Upper lobe of left lung (tissue), 6 donors: ENCODE measurements around the gene RTL10. TPM values are rescaled to one million over a fixed set of nuclear protein-coding genes. Genes with fewer than 3 reads are reported as not detected.
A peak's percentile ranks its signal among the peaks of the same experiment; 100 is the strongest.

Experiments
- ATAC-seq, 2 donors: fragments of 200-7000 bp; cut with Tn5 transposase; one replicate each; pipeline ENCODE4 v1.9.1; 2022; ENCODE audit warnings: mild to moderate bottlenecking in 2 of 2, moderate library complexity in 2 of 2; ENCODE audit not compliant: low FRiP score in 2 of 2
- DNase-seq, 2 donors: peaks; one replicate each; pipeline ENCODE4 v3.0.0-alpha.2; 2019 to 2020
- H3K27ac ChIP-seq, 4 donors: fragments of 200-600 bp; sonication (generic); one replicate each; pipeline ENCODE4 v1.5.1; 2016 to 2019
- H3K27me3 ChIP-seq, 4 donors: fragments of 200-600 bp; sonication (generic); one replicate each; pipeline ENCODE4 v1.5.1; 2017 to 2019
- H3K36me3 ChIP-seq, 4 donors: fragments of 200-600 bp; sonication (generic); one replicate each; pipeline ENCODE4 v1.5.1; 2016 to 2019
- H3K4me1 ChIP-seq, 4 donors: fragments of 200-600 bp; sonication (generic); one replicate each; pipeline ENCODE4 v1.5.1; 2018 to 2019
- H3K4me3 ChIP-seq, 4 donors: fragments of 200-600 bp; sonication (generic); one replicate each; pipeline ENCODE4 v1.5.1; 2017 to 2019; ENCODE audit warnings: mild to moderate bottlenecking in 2 of 4, moderate library complexity in 1 of 4
- H3K9me3 ChIP-seq, 4 donors: fragments of 200-600 bp; sonication (generic); one replicate each; pipeline ENCODE4 v1.5.1; 2018 to 2019
- EP300 ChIP-seq, 4 donors: sonication (generic); formaldehyde crosslinking; IDR thresholded peaks; one replicate each; pipeline ENCODE4 v1.5.1; 2017; ENCODE audit warnings: antibody characterized with exemption in 4 of 4, control low read depth in 2 of 4
- POLR2A ChIP-seq, 4 donors: fragments of 450-650 bp; IDR thresholded peaks; one replicate each; pipeline ENCODE4 v1.5.1; 2016 to 2017; ENCODE audit warnings: antibody characterized with exemption in 4 of 4, mild to moderate bottlenecking in 2 of 4
- POLR2AphosphoS5 ChIP-seq, 2 donors: sonication (generic); formaldehyde crosslinking; IDR thresholded peaks; one replicate each; pipeline ENCODE4 v1.5.1; 2017; ENCODE audit warnings: antibody characterized with exemption in 2 of 2
- WGBS, 2 donors: methylation state at CpG; one replicate each; pipeline ENCODE4 v1.1.5; 2017 to 2018; 5-methylcytosine and 5-hydroxymethylcytosine counted together
- total RNA-seq, 6 donors: library from RNA; depleted of rRNA in 4 of 6; stranded (reverse); fragments of >200 nt in 4 of 6; gene quantifications; one replicate each; pipeline versions ENCODE4 v1.1.0 to v1.2.1, GENCODE V29; 2016 to 2021
- TF ChIP-seq, protein P1 (sequence below), 6 experiments: fragments of 450-650 bp in 4 of 6; fragments of 200-600 bp in 2 of 6; sonication (generic) in 2 of 6; IDR thresholded peaks; one replicate each; pipeline ENCODE4 v1.5.1; 2016 to 2019; ENCODE audit warnings: antibody characterized with exemption in 6 of 6
- donor health status: DM: no; HTN: no; CAD: no; lungs with moderate emphysema.
- donor health status: DM: no; HTN: yes; CAD: no; lungs with severe emphysema.

RTL10 gene
- total RNA-seq, 6 donors from 2014 or later = 16.4 to 27.4 (median 24.1) TPM

DNA sequence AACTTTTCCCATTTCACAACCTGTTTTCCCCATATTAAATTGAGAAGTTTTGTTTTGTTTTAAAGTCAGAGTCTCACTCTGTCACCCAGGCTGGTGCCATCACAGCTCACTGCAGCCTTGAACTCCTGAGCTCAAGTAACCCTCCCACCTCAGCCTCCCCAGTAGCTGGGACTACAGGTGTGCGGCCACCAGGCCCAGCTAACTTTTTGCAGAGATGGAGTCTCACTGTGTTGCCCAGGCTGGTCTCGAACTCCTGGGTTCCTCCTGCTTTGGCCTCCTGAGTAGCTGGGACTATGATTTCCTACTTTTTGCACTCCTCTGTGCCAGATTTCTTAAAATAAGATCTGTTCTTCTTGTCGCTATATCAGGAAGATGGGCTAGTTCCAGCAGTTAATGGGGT is 44.9 kb downstream of the RTL10 start:
- WGBS, 2 donors = 97% methylated on average over 3 of the region's 3 CpGs
- Histone ChIP-seq H3K27ac (no peak overlapping the region), H3K9me3 (no peaks in the 10 kb centered on the region), H3K27me3 (no peaks in the 10 kb centered on the region), H3K36me3 (no peaks in the 10 kb centered on the region), H3K4me1 (peaks cover 0 to 9% (median 4%) of the 10 kb centered on the region in 4 donors), H3K4me3 (no peak overlapping the region)
- no peak for ATAC-seq
- peak in 1 of 2 donors; percentile 10 for DNase-seq
- TF ChIP-seq POLR2A (IDR thresholded peaks at IDR 0.05) (no peak), POLR2AphosphoS5 (IDR thresholded peaks at IDR 0.05) (no peak), EP300 (IDR thresholded peaks at IDR 0.05) (no peak)
- TF ChIP-seq, protein P1, sequence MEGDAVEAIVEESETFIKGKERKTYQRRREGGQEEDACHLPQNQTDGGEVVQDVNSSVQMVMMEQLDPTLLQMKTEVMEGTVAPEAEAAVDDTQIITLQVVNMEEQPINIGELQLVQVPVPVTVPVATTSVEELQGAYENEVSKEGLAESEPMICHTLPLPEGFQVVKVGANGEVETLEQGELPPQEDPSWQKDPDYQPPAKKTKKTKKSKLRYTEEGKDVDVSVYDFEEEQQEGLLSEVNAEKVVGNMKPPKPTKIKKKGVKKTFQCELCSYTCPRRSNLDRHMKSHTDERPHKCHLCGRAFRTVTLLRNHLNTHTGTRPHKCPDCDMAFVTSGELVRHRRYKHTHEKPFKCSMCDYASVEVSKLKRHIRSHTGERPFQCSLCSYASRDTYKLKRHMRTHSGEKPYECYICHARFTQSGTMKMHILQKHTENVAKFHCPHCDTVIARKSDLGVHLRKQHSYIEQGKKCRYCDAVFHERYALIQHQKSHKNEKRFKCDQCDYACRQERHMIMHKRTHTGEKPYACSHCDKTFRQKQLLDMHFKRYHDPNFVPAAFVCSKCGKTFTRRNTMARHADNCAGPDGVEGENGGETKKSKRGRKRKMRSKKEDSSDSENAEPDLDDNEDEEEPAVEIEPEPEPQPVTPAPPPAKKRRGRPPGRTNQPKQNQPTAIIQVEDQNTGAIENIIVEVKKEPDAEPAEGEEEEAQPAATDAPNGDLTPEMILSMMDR (IDR thresholded peaks at IDR 0.05) = no peak

DNA sequence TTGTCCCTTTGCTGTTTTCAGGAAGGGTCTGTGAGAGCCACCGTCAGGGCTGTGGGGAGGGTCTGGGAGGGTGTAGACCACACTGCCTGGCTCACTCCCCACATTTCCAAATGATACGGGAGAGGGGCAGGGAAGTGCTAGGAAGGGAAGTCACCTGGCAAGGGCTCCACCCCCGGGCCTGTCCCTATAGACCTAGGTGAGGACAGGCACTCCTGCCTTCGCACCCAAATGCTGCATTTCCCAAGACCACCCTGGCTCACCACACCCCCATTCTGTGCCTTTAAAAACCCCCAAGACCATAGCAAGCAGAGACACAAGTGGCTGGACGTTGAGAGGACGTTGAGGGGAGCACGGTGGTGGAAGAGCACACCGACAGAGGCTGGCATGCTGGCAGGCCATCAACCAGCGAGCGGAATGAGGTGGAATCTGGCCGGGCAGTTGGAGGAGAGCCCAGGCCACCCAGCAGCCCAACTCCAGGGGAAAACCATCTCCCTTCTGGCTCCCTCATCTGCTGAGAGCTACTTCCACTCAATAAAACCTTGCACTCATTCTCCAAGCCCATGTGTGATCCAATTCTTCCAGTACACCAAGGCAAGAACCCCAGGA is 45.7 kb downstream of the RTL10 start:
- DNase-seq = no peak
- 70 to 90% methylated on average over 5 to 11 of the region's 11 CpGs for WGBS, 2 donors

DNA sequence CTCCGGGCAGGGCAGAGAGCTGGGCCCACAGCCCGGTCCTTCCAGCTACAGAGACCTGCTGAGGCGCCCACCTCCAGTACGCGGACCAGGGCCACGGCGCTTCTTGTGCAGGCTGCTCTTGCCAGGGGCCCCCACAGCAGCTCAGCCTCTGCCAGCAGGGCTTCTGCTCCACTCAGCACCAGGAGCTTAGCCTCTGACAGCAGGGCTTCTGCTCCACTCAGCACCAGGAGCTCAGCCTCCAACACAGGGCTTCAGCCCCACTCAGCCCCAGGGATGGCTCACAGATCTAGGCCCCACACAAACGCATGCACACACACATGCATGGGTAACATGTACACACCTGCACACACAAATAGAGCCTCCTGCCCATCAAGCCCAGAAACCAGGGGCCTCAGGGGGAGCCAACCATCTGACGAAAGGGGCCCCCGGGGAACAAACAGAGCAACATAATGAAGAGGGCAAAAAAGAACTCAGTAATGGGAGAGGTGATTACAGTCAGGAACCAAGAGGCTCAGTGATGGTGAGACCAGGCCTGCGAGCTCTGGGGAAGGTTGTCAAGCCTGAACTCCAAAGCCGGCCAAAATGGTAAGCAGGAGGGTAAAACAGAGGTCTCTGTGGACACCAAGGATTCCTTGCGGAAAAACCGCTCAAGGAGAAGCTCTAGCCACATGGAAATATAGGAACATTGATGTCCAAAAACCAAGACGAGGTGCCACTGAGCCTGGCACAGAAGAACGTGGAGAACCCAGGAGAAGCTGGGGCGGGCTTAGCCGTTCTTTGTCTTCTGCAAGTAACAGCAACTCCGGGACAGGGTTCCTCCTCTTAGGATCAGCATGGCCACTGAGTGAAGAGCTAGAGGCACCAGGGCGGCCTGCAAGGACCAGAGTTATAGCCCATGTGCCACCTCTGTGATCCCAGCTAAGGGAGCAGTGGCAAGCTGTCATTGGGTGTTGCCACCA is 46.5 kb downstream of the RTL10 start:
- WGBS, 2 donors = 94 to 96% methylated on average over 18 to 19 of the region's 20 CpGs
- peak in 1 of 2 donors; percentile 72 for DNase-seq
- H3K27ac ChIP-seq = no peak overlapping the region
- TF ChIP-seq POLR2A (IDR thresholded peaks at IDR 0.05) = no peak
- TF ChIP-seq EP300 (IDR thresholded peaks at IDR 0.05) = no peak
- no peak for TF ChIP-seq POLR2AphosphoS5 (IDR thresholded peaks at IDR 0.05)
- TF ChIP-seq, protein P1 (IDR thresholded peaks at IDR 0.05) = no peak
- H3K4me3 ChIP-seq = no peak overlapping the region
- H3K27me3 ChIP-seq = no peaks in the 10 kb centered on the region
- H3K4me1 ChIP-seq = peaks cover 0 to 9% (median 4%) of the 10 kb centered on the region in 4 donors
- H3K36me3 ChIP-seq = no peaks in the 10 kb centered on the region
- no peak for ATAC-seq
- H3K9me3 ChIP-seq = no peaks in the 10 kb centered on the region

More for the DNA sequence above, 45.7 kb downstream of the RTL10 start:
- peaks cover 0 to 9% (median 4%) of the 10 kb centered on the region in 4 donors for H3K4me1 ChIP-seq
- H3K27ac ChIP-seq = no peak overlapping the region
- TF ChIP-seq POLR2AphosphoS5 (IDR thresholded peaks at IDR 0.05) (no peak), EP300 (IDR thresholded peaks at IDR 0.05) (no peak), POLR2A (IDR thresholded peaks at IDR 0.05) (no peak)
- TF ChIP-seq, protein P1 (IDR thresholded peaks at IDR 0.05) = no peak
- H3K4me3 ChIP-seq = no peak overlapping the region
- ATAC-seq = no peak
- H3K9me3 ChIP-seq = no peaks in the 10 kb centered on the region
- H3K27me3 ChIP-seq = no peaks in the 10 kb centered on the region
- H3K36me3 ChIP-seq = no peaks in the 10 kb centered on the region

DNA sequence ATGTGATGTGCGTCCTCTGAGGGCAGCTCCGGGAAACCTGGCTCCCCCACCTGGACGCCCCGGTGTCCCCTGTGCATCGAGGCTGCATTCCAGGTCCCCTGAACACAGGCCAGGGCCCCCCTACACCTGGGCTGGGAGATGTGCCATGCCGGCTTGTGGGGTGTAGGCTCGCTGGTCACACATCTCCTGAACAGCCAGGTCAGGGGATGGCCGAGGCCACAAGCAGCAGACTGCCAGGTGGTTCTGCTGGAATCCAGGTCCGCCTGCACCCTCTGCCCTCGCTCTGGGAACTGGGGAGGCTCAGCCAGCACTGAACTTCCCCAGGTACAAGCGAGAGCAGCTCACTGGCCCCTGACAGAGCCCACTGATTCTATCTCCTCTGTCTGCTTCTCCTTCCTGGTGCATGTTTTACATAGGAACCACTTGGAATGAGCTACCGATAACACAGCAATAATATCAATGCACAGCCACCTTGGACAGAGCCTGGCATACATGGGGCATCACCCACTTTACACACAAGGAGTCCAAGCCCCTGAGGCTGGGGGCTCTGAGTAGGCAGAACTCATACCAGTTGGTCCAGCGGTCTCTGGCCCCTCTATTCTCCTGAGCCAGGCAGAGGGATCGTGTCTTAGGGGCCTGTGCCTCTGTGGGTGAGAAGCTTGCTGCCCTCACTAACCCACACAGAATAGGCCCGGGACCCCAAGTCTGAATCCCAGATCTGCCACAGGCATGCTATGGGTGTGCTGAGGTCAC is 47.3 kb downstream of the RTL10 start:
- Histone ChIP-seq H3K27ac (no peak overlapping the region), H3K4me1 (peaks cover 0 to 9% (median 4%) of the 10 kb centered on the region in 4 donors), H3K4me3 (no peak overlapping the region), H3K36me3 (no peaks in the 10 kb centered on the region), H3K9me3 (no peaks in the 10 kb centered on the region), H3K27me3 (no peaks in the 10 kb centered on the region)
- peak in 1 of 2 donors; percentile 55 for DNase-seq
- no peak for ATAC-seq
- 80 to 96% methylated on average over 1 to 15 of the region's 15 CpGs for WGBS, 2 donors
- TF ChIP-seq POLR2AphosphoS5 (IDR thresholded peaks at IDR 0.05) = no peak
- TF ChIP-seq, protein P1 (IDR thresholded peaks at IDR 0.05) = no peak
